H9 (cell line): ENCODE results near the gene ANTXR2. TPM values are rescaled to one million over a fixed set of nuclear protein-coding genes. Genes with fewer than 3 reads are reported as not detected.

Experiments used
- DNase-seq: peaks from one replicate; pipeline ENCODE4 v3.0.0-alpha.2; 2017
- H2AFZ ChIP-seq: one replicate; pipeline ENCODE4 v1.6.1; 2013; ENCODE audit warnings: mild to moderate bottlenecking, low read length, control low read depth, moderate library complexity
- H2AK5ac ChIP-seq: 2 replicates; pipeline ENCODE4 v1.6.1; 2013; ENCODE audit warnings: low read length, control low read depth, mixed read lengths; ENCODE audit not compliant: insufficient read length
- H2BK120ac ChIP-seq: one replicate; pipeline ENCODE4 v1.6.1; 2013; ENCODE audit warnings: low read depth, mild to moderate bottlenecking, low read length, control low read depth, inconsistent platforms; ENCODE audit not compliant: poor library complexity, severe bottlenecking
- H2BK12ac ChIP-seq: 2 replicates; pipeline ENCODE4 v1.6.1; 2013; ENCODE audit warnings: low read length, control low read depth, mixed read lengths, low read depth; ENCODE audit not compliant: insufficient read length
- H2BK15ac ChIP-seq: 2 replicates; pipeline ENCODE4 v1.6.1; 2013; ENCODE audit warnings: low read depth, low read length, control low read depth
- H2BK20ac ChIP-seq: one replicate; pipeline ENCODE4 v1.6.1; 2013; ENCODE audit warnings: low read depth, mild to moderate bottlenecking, low read length, control low read depth, inconsistent platforms; ENCODE audit not compliant: poor library complexity, severe bottlenecking
- H2BK5ac ChIP-seq: 2 replicates; pipeline ENCODE4 v1.6.1; 2013; ENCODE audit warnings: low read length, control low read depth, mixed read lengths; ENCODE audit not compliant: insufficient read length
- H3K14ac ChIP-seq: 2 replicates; pipeline ENCODE4 v1.6.1; 2013; ENCODE audit warnings: low read length, control low read depth; ENCODE audit not compliant: insufficient read depth
- H3K18ac ChIP-seq: 2 replicates; pipeline ENCODE4 v1.6.1; 2013; ENCODE audit warnings: low read depth, mild to moderate bottlenecking, mixed read lengths, low read length, control low read depth; ENCODE audit not compliant: insufficient read length
- H3K23ac ChIP-seq: 2 replicates; pipeline ENCODE4 v1.6.1; 2013; ENCODE audit warnings: low read length, control low read depth, mixed read lengths, low read depth; ENCODE audit not compliant: insufficient read length
- H3K23me2 ChIP-seq: 2 replicates; pipeline ENCODE4 v1.6.1; 2013; ENCODE audit warnings: low read depth, mild to moderate bottlenecking, mixed read lengths, low read length, control low read depth; ENCODE audit not compliant: insufficient read length, poor library complexity, severe bottlenecking
- H3K27ac ChIP-seq: 2 replicates; pipeline ENCODE4 v1.5.1; 2013; ENCODE audit warnings: low read length, control low read depth, mixed read lengths, low read depth; ENCODE audit not compliant: insufficient read length
- H3K27me3 ChIP-seq: 2 replicates; pipeline ENCODE4 v1.6.1; 2013; ENCODE audit warnings: low read length, control low read depth, inconsistent platforms; ENCODE audit not compliant: insufficient read depth
- H3K4ac ChIP-seq: 2 replicates; pipeline ENCODE4 v1.6.1; 2013; ENCODE audit warnings: low read depth, mild to moderate bottlenecking, control low read depth, inconsistent platforms, low read length, moderate library complexity
- H3K4me1 ChIP-seq: 2 replicates; pipeline ENCODE4 v1.6.1; 2013; ENCODE audit warnings: low read length, control low read depth, inconsistent platforms; ENCODE audit not compliant: insufficient read depth
- H3K4me2 ChIP-seq: 2 replicates; pipeline ENCODE4 v1.6.1; 2013; ENCODE audit warnings: low read length, control low read depth, mixed read lengths; ENCODE audit not compliant: insufficient read length, insufficient read depth
- H3K56ac ChIP-seq: 2 replicates; pipeline ENCODE4 v1.6.1; 2013; ENCODE audit warnings: low read depth, mild to moderate bottlenecking, mixed read lengths, low read length, control low read depth; ENCODE audit not compliant: insufficient read length
- H3K79me1 ChIP-seq: 2 replicates; pipeline ENCODE4 v1.6.1; 2013; ENCODE audit warnings: low read depth, mild to moderate bottlenecking, moderate library complexity, low read length, control low read depth, inconsistent platforms; ENCODE audit not compliant: insufficient read depth, poor library complexity, severe bottlenecking
- H3K79me2 ChIP-seq: 2 replicates; pipeline ENCODE4 v1.6.1; 2013; ENCODE audit warnings: low read length, control low read depth, inconsistent platforms; ENCODE audit not compliant: insufficient read depth
- H3K9ac ChIP-seq: 2 replicates; pipeline ENCODE4 v1.6.1; 2013; ENCODE audit warnings: low read length, control low read depth, mixed read lengths; ENCODE audit not compliant: insufficient read length; ENCODE audit errors: extremely low read depth
- H3K9me3 ChIP-seq: one replicate; pipeline ENCODE4 v1.6.1; 2013; ENCODE audit warnings: low read depth, low read length, inconsistent platforms; ENCODE audit not compliant: control insufficient read depth
- H3T11ph ChIP-seq: one replicate; pipeline ENCODE4 v1.6.1; 2013; ENCODE audit warnings: mild to moderate bottlenecking, low read length, control low read depth, inconsistent platforms
- H4K20me1 ChIP-seq: one replicate; pipeline ENCODE4 v1.6.1; 2013; ENCODE audit not compliant: control insufficient read depth, insufficient read length, insufficient read depth
- H4K5ac ChIP-seq: 2 replicates; pipeline ENCODE4 v1.6.1; 2013; ENCODE audit warnings: low read depth, mild to moderate bottlenecking, mixed read lengths, low read length, control low read depth; ENCODE audit not compliant: insufficient read length
- H4K8ac ChIP-seq: replicated peaks from 2 replicates; pipeline ENCODE4 v1.6.1; 2013; ENCODE audit warnings: low read length, control low read depth, mixed read lengths, low read depth; ENCODE audit not compliant: insufficient read length
- H4K91ac ChIP-seq: 2 replicates; pipeline ENCODE4 v1.6.1; 2013; ENCODE audit warnings: low read depth, mild to moderate bottlenecking, moderate library complexity, mixed read lengths, low read length, control low read depth; ENCODE audit not compliant: insufficient read length
- H3K27ac Mint-ChIP-seq, 3 experiments: 2 replicates in 2 of 3; 3 replicates in 1 of 3; pipeline ENCODE4 v1.8.0; 2020 to 2021; ENCODE audit warnings: mixed read lengths in 3 of 3, mild to moderate bottlenecking in 1 of 3, moderate library complexity in 1 of 3
- H3K27me3 Mint-ChIP-seq: 2 replicates; pipeline ENCODE4 v1.8.0; 2021; ENCODE audit warnings: low read depth, mild to moderate bottlenecking, moderate library complexity, mixed read lengths
- H3K36me3 Mint-ChIP-seq, 3 experiments: 2 replicates in 2 of 3; 3 replicates in 1 of 3; pipeline ENCODE4 v1.8.0; 2020 to 2021; ENCODE audit warnings: low read depth in 3 of 3, mixed read lengths in 3 of 3; ENCODE audit not compliant: insufficient read depth in 1 of 3
- H3K4me1 Mint-ChIP-seq, 2 experiments: 2 replicates each; pipeline ENCODE4 v1.8.0; 2020; ENCODE audit warnings: mixed read lengths in 2 of 2
- H3K4me3 Mint-ChIP-seq, 2 experiments: 2 replicates in 1 of 2; 3 replicates in 1 of 2; pipeline ENCODE4 v1.8.0; 2020 to 2021; ENCODE audit warnings: mild to moderate bottlenecking in 2 of 2, mixed read lengths in 2 of 2, moderate library complexity in 1 of 2
- H3K9me3 Mint-ChIP-seq, 2 experiments: 2 replicates in 1 of 2; 3 replicates in 1 of 2; pipeline ENCODE4 v1.8.0; 2020; ENCODE audit warnings: mild to moderate bottlenecking in 2 of 2, mixed read lengths in 2 of 2, moderate library complexity in 1 of 2
- WGBS: extraction: QIAGEN DNeasy Blood & Tissue Kit; methylation state at CpG from one replicate; pipeline ENCODE4 v1.1.7; 2013; ENCODE audit warnings: missing lambda C conversion rate, low lambda C conversion rate, mixed read lengths; ENCODE audit not compliant: insufficient read length; ENCODE audit errors: extremely low coverage; 5-methylcytosine and 5-hydroxymethylcytosine counted together
- total RNA-seq: library from RNA; stranded (reverse); gene quantifications from 2 replicates; pipeline ENCODE4 v1.2.1, GENCODE V29; 2021
- TF ChIP-seq, protein P1 (sequence below): fragments of 200-600 bp; sonication (generic); conservative IDR thresholded peaks from 3 replicates; pipeline ENCODE4 v1.8.0; 2021; ENCODE audit warnings: antibody characterized with exemption, mild to moderate bottlenecking

The ANTXR2 gene
- total RNA-seq, 1 experiment from 2014 or later: 4.7 TPM

DNA sequence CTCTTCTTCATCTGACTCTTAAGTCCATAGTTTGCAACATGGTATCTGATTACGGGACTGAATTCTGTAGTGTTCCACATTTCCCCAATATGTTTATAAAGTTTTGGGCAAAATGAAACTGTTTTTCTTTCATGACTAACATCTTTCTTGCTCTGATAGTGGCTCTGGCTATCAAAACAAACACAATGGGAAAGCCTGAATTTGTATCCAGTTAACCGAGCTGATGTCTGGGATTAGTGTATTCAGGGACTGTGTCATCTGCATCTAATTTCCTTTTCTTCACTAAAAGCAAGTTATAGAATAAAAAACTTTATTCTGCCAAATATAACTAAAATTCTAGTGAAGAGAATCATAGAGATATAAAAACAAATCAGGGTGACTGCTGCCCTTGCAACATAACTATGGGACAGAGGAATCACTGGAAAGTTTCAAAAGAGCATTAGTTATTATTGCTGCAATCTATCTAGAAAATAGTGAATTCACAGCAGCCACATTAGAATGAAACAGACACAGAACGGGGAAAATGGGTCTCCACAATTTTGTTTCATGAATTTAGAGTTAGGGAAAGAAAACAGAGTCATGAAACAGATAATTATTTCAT, 61.3 kb downstream of the ANTXR2 start:
- no peak overlapping the region for H3K14ac ChIP-seq
- H3K27ac Mint-ChIP-seq: no peak overlapping the region
- no peak overlapping the region for H2BK5ac ChIP-seq
- H3K79me1 ChIP-seq: no peaks in the 10 kb centered on the region
- no peaks in the 10 kb centered on the region for H3K27me3 Mint-ChIP-seq
- H4K8ac ChIP-seq: no peak overlapping the region
- no peak overlapping the region for H3K27ac ChIP-seq
- H2AK5ac ChIP-seq: no peak overlapping the region
- H2BK120ac ChIP-seq: no peak overlapping the region
- H3T11ph ChIP-seq: no peak overlapping the region
- no peaks in the 10 kb centered on the region for H3K9me3 Mint-ChIP-seq
- no peaks in the 10 kb centered on the region for H3K36me3 Mint-ChIP-seq
- DNase-seq: no peak
- no peak overlapping the region for H4K91ac ChIP-seq
- no peaks in the 10 kb centered on the region for H3K4me1 ChIP-seq
- no peak overlapping the region for H2BK15ac ChIP-seq
- no peak overlapping the region for H2AFZ ChIP-seq
- no peak overlapping the region for H2BK20ac ChIP-seq
- no peak overlapping the region for H3K18ac ChIP-seq
- no peak overlapping the region for H3K23ac ChIP-seq
- no peak overlapping the region for H3K4me2 ChIP-seq
- H2BK12ac ChIP-seq: no peak overlapping the region
- TF ChIP-seq, protein P1, sequence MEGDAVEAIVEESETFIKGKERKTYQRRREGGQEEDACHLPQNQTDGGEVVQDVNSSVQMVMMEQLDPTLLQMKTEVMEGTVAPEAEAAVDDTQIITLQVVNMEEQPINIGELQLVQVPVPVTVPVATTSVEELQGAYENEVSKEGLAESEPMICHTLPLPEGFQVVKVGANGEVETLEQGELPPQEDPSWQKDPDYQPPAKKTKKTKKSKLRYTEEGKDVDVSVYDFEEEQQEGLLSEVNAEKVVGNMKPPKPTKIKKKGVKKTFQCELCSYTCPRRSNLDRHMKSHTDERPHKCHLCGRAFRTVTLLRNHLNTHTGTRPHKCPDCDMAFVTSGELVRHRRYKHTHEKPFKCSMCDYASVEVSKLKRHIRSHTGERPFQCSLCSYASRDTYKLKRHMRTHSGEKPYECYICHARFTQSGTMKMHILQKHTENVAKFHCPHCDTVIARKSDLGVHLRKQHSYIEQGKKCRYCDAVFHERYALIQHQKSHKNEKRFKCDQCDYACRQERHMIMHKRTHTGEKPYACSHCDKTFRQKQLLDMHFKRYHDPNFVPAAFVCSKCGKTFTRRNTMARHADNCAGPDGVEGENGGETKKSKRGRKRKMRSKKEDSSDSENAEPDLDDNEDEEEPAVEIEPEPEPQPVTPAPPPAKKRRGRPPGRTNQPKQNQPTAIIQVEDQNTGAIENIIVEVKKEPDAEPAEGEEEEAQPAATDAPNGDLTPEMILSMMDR: no peak
- no peaks in the 10 kb centered on the region for H4K20me1 ChIP-seq
- H3K9me3 ChIP-seq: no peaks in the 10 kb centered on the region
- peaks cover 0 to 4% of the 10 kb centered on the region in 2 experiments; a peak in 2 of 4 replicates for H3K4me1 Mint-ChIP-seq
- no peak overlapping the region for H4K5ac ChIP-seq
- no peak overlapping the region for H3K9ac ChIP-seq
- no peak overlapping the region for H3K4me3 Mint-ChIP-seq
- H3K23me2 ChIP-seq: no peaks in the 10 kb centered on the region
- H3K79me2 ChIP-seq: no peaks in the 10 kb centered on the region
- H3K27me3 ChIP-seq: no peaks in the 10 kb centered on the region
- WGBS: no CpG with 5 or more reads among the region's 3 CpGs
- H3K56ac ChIP-seq: no peak overlapping the region
- H3K4ac ChIP-seq: no peak overlapping the region
